CD4-positive, alpha-beta T cell (primary cell): Measurements from ENCODE around the gene CNOT10. TPM values are rescaled to one million over a fixed set of nuclear protein-coding genes. Genes with fewer than 3 reads are reported as not detected.
A peak's percentile ranks its signal among the peaks of the same experiment; 100 is the strongest.
"Not testable (repeated sequence)": the region's sequence is repeated elsewhere in the genome, so short reads cannot be mapped to it uniquely, and the experiment has no call there.

Experiments
- ATAC-seq: fragments of 200-7000 bp; cut with Tn5 transposase; one replicate; pipeline ENCODE4 v1.10.0; 2022; ENCODE audit warnings: mild to moderate bottlenecking; ENCODE audit not compliant: poor library complexity
- CTCF ChIA-PET: fragments of 350-600 bp; sonication (Branson Sonifier 250); formaldehyde crosslinking; loops from one replicate; lab custom pipeline; 2021; ENCODE audit warnings: antibody characterized with exemption, inconsistent platforms; lab: Charles Lee
- POLR2A ChIA-PET: fragments of 350-600 bp; sonication (Branson Sonifier 250); formaldehyde crosslinking; loops from one replicate; lab custom pipeline; 2021; ENCODE audit warnings: antibody characterized with exemption, inconsistent platforms; lab: Charles Lee
- DNase-seq, 14 experiments: peaks; one replicate each; pipeline ENCODE4 v3.0.0-alpha.2; 2013 to 2020; ENCODE audit warnings: mixed read lengths in 2 of 14
- H3K27ac ChIP-seq, 2 donors: one replicate each; pipeline versions ENCODE4 v1.5.1 to v1.7.0; 2013; ENCODE audit warnings: low read length in 2 of 2, low read depth in 1 of 2, mild to moderate bottlenecking in 1 of 2
- H3K27me3 ChIP-seq, 2 experiments: 1 replicate in 1 of 2; 2 replicates in 1 of 2; pipeline versions ENCODE4 v1.6.1 to v1.7.0; 2013; ENCODE audit warnings: low read length in 2 of 2, control low read depth in 1 of 2, mild to moderate bottlenecking in 1 of 2, moderate library complexity in 1 of 2; ENCODE audit not compliant: insufficient read depth in 2 of 2, control insufficient read depth in 1 of 2
- H3K36me3 ChIP-seq: one replicate; pipeline ENCODE4 v1.6.1; 2013; ENCODE audit warnings: low read length, control low read depth; ENCODE audit not compliant: insufficient read depth
- H3K4me1 ChIP-seq: one replicate; pipeline ENCODE4 v1.6.1; 2013; ENCODE audit warnings: low read length, control low read depth; ENCODE audit not compliant: insufficient read depth
- H3K4me3 ChIP-seq: one replicate; pipeline ENCODE4 v1.5.1; 2013; ENCODE audit warnings: mild to moderate bottlenecking, low read length, moderate library complexity
- H3K9me3 ChIP-seq, 2 experiments: 1 replicate in 1 of 2; 2 replicates in 1 of 2; pipeline versions ENCODE4 v1.6.1 to v1.7.0; 2013; ENCODE audit warnings: low read length in 2 of 2, mild to moderate bottlenecking in 2 of 2, control low read depth in 1 of 2, moderate library complexity in 1 of 2; ENCODE audit not compliant: control insufficient read depth in 1 of 2, insufficient read depth in 1 of 2
- H3K27ac Mint-ChIP-seq: one replicate; pipeline ENCODE4 v1.8.0; 2020; ENCODE audit warnings: mixed read lengths
- H3K27me3 Mint-ChIP-seq: one replicate; pipeline ENCODE4 v1.8.0; 2021; ENCODE audit warnings: mixed read lengths
- H3K36me3 Mint-ChIP-seq: one replicate; pipeline ENCODE4 v1.8.0; 2021; ENCODE audit warnings: low read depth, mixed read lengths
- H3K4me1 Mint-ChIP-seq: one replicate; pipeline ENCODE4 v1.8.0; 2021; ENCODE audit warnings: low read depth, mixed read lengths
- H3K4me3 Mint-ChIP-seq: one replicate; pipeline ENCODE4 v1.8.0; 2020; ENCODE audit warnings: mild to moderate bottlenecking, mixed read lengths
- H3K9me3 Mint-ChIP-seq: one replicate; pipeline ENCODE4 v1.8.0; 2020; ENCODE audit warnings: mixed read lengths
- intact Hi-C, 2 experiments: fragments of 100-400 bp; cut with DNase I in 1 of 2; cut with micrococcal nuclease in 1 of 2; formaldehyde crosslinking; loops; one replicate each; pipeline versions ENCODE4 v1.15.1 to v1.9.0; 2023 to 2025; cut with DNase I, micrococcal nuclease
- total RNA-seq, 174 experiments: library from RNA in 2 of 174; stranded (reverse) in 2 of 174; gene quantifications; one replicate each; pipeline ENCODE4 v1.2.3 and lab custom pipeline; 2021 to 2026
- TF ChIP-seq, protein P1 (sequence below): fragments of 200-600 bp; IDR thresholded peaks from one replicate; pipeline ENCODE4 v1.8.0; 2022; ENCODE audit warnings: antibody characterized with exemption, mild to moderate bottlenecking

CNOT10 gene
- total RNA-seq, 2 experiments from 2014 or later, result 31.3 to 42.0 TPM

DNA sequence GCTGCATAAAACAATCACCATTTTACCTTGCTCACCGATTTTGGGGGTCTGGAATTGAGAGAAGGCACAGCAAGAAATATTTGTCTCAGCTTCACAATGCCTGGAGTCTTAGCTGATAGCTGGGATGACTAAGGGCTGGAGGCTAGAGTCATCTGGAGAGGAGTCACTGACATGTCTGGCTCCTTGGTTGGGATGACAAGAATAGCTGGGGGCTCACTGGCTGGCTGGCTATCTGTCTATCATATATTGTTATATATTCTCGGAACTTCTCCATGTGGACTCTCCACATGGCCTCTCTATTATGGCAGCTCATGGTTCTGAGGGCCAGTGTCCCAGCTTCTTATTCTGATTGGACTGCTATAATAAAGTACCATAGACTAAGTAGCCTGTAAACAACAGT is 112.8 kb downstream of the CNOT10 start:
- H3K27ac ChIP-seq, result no peak overlapping the region
- DNase-seq (no peak), ATAC-seq (no peak)
- ChIA-PET POLR2A (no interaction called here), CTCF (no interaction called here)
- Mint-ChIP-seq H3K36me3 (no peaks in the 10 kb centered on the region), H3K27me3 (no peaks in the 10 kb centered on the region), H3K4me3 (no peak overlapping the region), H3K4me1 (no peaks in the 10 kb centered on the region), H3K9me3 (no peaks in the 10 kb centered on the region), H3K27ac (no peak overlapping the region)
- intact Hi-C loops, result loop anchor here in 1 of 2 experiments (5.0 kb wide), 1 partner anchor 1125 kb away; no protein-coding TSS in a partner anchor
- TF ChIP-seq, protein P1, sequence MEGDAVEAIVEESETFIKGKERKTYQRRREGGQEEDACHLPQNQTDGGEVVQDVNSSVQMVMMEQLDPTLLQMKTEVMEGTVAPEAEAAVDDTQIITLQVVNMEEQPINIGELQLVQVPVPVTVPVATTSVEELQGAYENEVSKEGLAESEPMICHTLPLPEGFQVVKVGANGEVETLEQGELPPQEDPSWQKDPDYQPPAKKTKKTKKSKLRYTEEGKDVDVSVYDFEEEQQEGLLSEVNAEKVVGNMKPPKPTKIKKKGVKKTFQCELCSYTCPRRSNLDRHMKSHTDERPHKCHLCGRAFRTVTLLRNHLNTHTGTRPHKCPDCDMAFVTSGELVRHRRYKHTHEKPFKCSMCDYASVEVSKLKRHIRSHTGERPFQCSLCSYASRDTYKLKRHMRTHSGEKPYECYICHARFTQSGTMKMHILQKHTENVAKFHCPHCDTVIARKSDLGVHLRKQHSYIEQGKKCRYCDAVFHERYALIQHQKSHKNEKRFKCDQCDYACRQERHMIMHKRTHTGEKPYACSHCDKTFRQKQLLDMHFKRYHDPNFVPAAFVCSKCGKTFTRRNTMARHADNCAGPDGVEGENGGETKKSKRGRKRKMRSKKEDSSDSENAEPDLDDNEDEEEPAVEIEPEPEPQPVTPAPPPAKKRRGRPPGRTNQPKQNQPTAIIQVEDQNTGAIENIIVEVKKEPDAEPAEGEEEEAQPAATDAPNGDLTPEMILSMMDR, result no peak
- no peak overlapping the region for H3K4me3 ChIP-seq
- no peaks in the 10 kb centered on the region for H3K27me3 ChIP-seq
- no peaks in the 10 kb centered on the region for H3K9me3 ChIP-seq
- H3K4me1 ChIP-seq, result no peaks in the 10 kb centered on the region
- H3K36me3 ChIP-seq, result no peaks in the 10 kb centered on the region

DNA sequence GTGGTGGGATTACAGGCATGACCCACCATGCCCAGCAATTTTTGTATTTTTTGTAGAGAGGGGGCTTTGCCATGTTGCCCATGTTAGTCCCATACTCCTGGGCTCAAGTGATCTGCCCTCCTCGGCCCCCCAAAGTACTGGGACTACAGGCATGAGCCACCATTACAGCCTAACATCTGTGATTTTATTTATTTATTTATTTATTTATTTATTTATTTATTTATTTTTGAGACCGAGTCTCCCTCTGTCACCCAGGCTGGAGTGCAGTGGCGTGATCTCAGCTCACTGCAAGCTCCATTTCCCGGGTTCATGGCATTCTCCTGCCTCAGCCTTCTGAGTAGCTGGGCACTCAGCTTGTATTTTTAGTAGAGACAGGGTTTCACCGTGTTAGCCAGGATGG is 116.5 kb downstream of the CNOT10 start:
- DNase-seq, H3K27ac ChIP-seq, H3K27me3 ChIP-seq, H3K27ac Mint-ChIP-seq, H3K27me3 Mint-ChIP-seq, H3K4me3 ChIP-seq, H3K4me3 Mint-ChIP-seq, CTCF ChIA-PET, POLR2A ChIA-PET, H3K36me3 Mint-ChIP-seq, H3K4me1 ChIP-seq, H3K4me1 Mint-ChIP-seq, ATAC-seq, H3K36me3 ChIP-seq, H3K9me3 Mint-ChIP-seq, H3K9me3 ChIP-seq, intact Hi-C loops: not testable (repeated sequence)

DNA sequence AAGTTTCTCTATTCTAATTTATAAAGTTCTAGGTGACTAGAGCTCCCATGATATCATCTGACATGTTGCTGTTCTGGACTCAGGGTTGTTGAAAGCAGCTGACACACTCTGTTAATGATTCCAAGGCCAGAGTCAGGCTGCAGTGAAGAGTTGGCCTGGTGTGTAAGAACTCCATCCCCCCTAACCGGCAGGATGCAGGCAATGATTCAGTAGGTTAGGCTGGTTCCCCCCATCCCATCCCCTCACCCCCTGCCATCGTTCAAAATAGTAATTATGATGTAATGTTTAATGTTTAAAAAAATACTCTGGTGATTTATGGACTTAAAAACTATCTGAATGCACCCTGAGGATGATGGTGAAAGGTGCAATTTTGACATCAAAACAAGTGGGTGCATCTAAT is 128.2 kb downstream of the CNOT10 start:
- DNase-seq, result no peak
- H3K27me3 ChIP-seq, result peaks cover 10 to 16% of the 10 kb centered on the region in 2 experiments
- H3K4me1 ChIP-seq, result peaks cover 7% of the 10 kb centered on the region
- no peaks in the 10 kb centered on the region for H3K9me3 ChIP-seq
- no peak overlapping the region for H3K27ac Mint-ChIP-seq
- ATAC-seq, result no peak
- ChIA-PET POLR2A (no interaction called here), CTCF (no interaction called here)
- H3K36me3 ChIP-seq, result no peaks in the 10 kb centered on the region
- H3K9me3 Mint-ChIP-seq, result no peaks in the 10 kb centered on the region
- H3K36me3 Mint-ChIP-seq, result no peaks in the 10 kb centered on the region
- no peak overlapping the region for H3K4me3 ChIP-seq
- H3K27me3 Mint-ChIP-seq, result peaks cover 17% of the 10 kb centered on the region
- peaks cover 8% of the 10 kb centered on the region for H3K4me1 Mint-ChIP-seq
- intact Hi-C loops, result no loop called here
- TF ChIP-seq, protein P1, result no peak
- H3K27ac ChIP-seq, result no peak overlapping the region
- H3K4me3 Mint-ChIP-seq, result no peak overlapping the region

DNA sequence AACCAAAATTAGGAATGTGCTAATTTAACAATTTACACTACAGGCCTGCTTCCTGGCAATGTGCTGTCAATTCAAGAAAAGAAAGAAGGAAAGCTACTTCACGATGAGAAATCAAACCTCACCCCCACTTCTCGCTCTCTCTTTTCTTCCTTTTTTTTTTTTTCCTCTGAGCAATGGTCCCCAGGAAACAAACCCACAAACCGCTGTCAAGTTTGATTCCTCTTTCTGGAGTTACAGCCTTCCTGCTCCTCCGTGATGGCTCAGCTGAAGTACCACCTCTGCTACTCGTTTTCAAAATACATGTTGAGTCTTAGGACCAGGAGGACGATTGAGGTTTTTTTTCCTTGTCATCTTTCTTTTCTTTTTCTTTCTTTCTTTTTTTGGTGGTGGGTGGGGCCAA is 129.4 kb downstream of the CNOT10 start:
- H3K9me3 Mint-ChIP-seq, result no peaks in the 10 kb centered on the region
- intact Hi-C loops, result no loop called here
- H3K27ac Mint-ChIP-seq, result no peak overlapping the region
- Histone ChIP-seq H3K4me1 (peaks cover 7% of the 10 kb centered on the region), H3K27me3 (peaks cover 14 to 24% of the 10 kb centered on the region in 2 experiments), H3K9me3 (no peaks in the 10 kb centered on the region), H3K27ac (no peak overlapping the region), H3K4me3 (no peak overlapping the region), H3K36me3 (no peaks in the 10 kb centered on the region)
- peaks cover 8% of the 10 kb centered on the region for H3K4me1 Mint-ChIP-seq
- DNase-seq (peak in 3 of 14 experiments; percentile 6 to 25 (median 18)), ATAC-seq (no peak)
- TF ChIP-seq, protein P1, result no peak
- peaks cover 24% of the 10 kb centered on the region for H3K27me3 Mint-ChIP-seq
- no peaks in the 10 kb centered on the region for H3K36me3 Mint-ChIP-seq
- ChIA-PET CTCF (no interaction called here), POLR2A (no interaction called here)
- peak overlapping the region; percentile 42 for H3K4me3 Mint-ChIP-seq
